ENCODE measurements around the gene WDR59.

DNA sequence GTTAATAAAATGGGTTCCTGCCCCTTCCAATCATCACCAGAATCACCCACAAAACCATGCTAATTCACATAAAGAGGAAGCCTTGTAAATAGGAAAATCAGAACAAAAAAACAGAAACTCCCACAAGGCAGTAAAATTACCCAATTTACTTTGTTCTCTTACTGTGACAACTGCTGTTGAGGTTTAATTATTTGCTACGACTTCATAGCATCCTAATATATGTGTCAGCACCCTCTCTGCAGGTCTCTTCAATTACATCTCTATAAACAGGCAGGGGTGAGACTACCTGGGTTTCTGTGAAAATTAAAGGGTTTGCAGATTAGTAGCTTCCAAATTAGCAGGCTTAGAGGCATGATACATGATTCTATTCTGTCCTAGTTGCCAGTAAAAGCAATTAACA, 2.7 kb downstream of the WDR59 start:
- TF ChIP-seq EZH2 (IDR thresholded peaks at IDR 0.05; ENCODE audit: borderline replicate concordance, insufficient read depth, low read depth, low read length, poor library complexity, severe bottlenecking), result no peak
- TF ChIP-seq, protein P1, sequence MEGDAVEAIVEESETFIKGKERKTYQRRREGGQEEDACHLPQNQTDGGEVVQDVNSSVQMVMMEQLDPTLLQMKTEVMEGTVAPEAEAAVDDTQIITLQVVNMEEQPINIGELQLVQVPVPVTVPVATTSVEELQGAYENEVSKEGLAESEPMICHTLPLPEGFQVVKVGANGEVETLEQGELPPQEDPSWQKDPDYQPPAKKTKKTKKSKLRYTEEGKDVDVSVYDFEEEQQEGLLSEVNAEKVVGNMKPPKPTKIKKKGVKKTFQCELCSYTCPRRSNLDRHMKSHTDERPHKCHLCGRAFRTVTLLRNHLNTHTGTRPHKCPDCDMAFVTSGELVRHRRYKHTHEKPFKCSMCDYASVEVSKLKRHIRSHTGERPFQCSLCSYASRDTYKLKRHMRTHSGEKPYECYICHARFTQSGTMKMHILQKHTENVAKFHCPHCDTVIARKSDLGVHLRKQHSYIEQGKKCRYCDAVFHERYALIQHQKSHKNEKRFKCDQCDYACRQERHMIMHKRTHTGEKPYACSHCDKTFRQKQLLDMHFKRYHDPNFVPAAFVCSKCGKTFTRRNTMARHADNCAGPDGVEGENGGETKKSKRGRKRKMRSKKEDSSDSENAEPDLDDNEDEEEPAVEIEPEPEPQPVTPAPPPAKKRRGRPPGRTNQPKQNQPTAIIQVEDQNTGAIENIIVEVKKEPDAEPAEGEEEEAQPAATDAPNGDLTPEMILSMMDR (IDR thresholded peaks at IDR 0.05), result no peak
